A673 (cell line): Measurements from ENCODE around the gene GBF1.

Source experiments
- CTCF ChIP-seq: fragments of 300-800, 200-600 bp; sonication (generic); conservative IDR thresholded peaks from 2 replicates; pipeline ENCODE4 v1.5.1; 2017; ENCODE audit warnings: low read depth, mild to moderate bottlenecking, antibody characterized with exemption, low read length, moderate library complexity, mixed read lengths
- EZH2 ChIP-seq: fragments of 200-600 bp; sonication (generic); IDR thresholded peaks from 2 replicates; pipeline ENCODE4 v1.6.1; 2017; ENCODE audit warnings: borderline replicate concordance, low read depth, mild to moderate bottlenecking, mixed read lengths, antibody characterized with exemption, low read length; ENCODE audit not compliant: poor library complexity, severe bottlenecking

- TF ChIP-seq CTCF (no peak), EZH2 (no peak)
Measured at GRCh38 chr10:102299873-102300272, 54.5 kb downstream of the GBF1 start.
